Measurements from ENCODE around the gene ERI2. TPM values are rescaled to one million over a fixed set of nuclear protein-coding genes. Genes with fewer than 3 reads are reported as not detected.

Gene ERI2
- total RNA-seq, 1 experiment from 2014 or later = 16.9 TPM

DNA sequence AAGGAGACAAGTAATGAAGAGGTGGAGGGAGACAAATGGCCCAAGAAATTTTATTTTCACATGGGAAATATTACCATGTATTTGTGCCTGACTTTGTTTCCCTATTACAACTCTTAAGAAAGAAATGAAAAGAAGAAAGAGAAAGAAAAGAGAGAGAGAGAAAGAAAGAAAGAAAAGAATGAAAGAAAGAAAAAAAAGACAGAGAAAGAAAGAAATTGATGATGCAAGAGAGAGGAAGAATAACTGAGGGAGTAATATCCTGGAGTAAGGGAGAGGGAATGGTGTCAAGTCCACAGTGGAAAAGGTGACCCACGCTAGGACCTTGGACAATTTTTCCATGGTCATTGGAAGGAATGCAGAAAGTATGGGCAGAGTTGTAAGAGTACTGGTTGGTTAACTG, 52.5 kb downstream of the ERI2 start:
- no peaks in the 10 kb centered on the region for H3K36me3 Mint-ChIP-seq
- H3K4me3 Mint-ChIP-seq = no peak overlapping the region
- H3K27ac Mint-ChIP-seq = no peak overlapping the region
- ATAC-seq = no peak
- POLR2A ChIA-PET = no interaction called here
- H3K27me3 Mint-ChIP-seq (ENCODE audit: low read depth) = peaks cover 9% of the 10 kb centered on the region
- DNase-seq (ENCODE audit: low spot score) = no peak
- CTCF ChIA-PET = no interaction called here
- H3K9me3 Mint-ChIP-seq = peaks cover 11% of the 10 kb centered on the region
- TF ChIP-seq ATF6 (CRISPR knock-in tag; IDR thresholded peaks at IDR 0.05) (no peak), RELA (CRISPR knock-in tag; IDR thresholded peaks at IDR 0.05; ENCODE audit: borderline replicate concordance) (no peak), PRDM15 (CRISPR knock-in tag; IDR thresholded peaks at IDR 0.05) (no peak), ZNF396 (CRISPR knock-in tag; IDR thresholded peaks at IDR 0.05; ENCODE audit: borderline replicate concordance) (no peak), ELF4 (CRISPR knock-in tag; IDR thresholded peaks at IDR 0.05; ENCODE audit: low read depth) (no peak), IRF2 (CRISPR knock-in tag; IDR thresholded peaks at IDR 0.05; ENCODE audit: borderline replicate concordance, low read depth) (no peak), NR3C1 (CRISPR knock-in tag; conservative IDR thresholded peaks at IDR 0.05; ENCODE audit: low read depth) (no peak), NFYB (CRISPR knock-in tag; conservative IDR thresholded peaks at IDR 0.05; ENCODE audit: low read depth) (no peak), GABPB1 (CRISPR knock-in tag; IDR thresholded peaks at IDR 0.05) (no peak), FOXK1 (CRISPR knock-in tag; IDR thresholded peaks at IDR 0.05) (no peak), ZNF219 (CRISPR knock-in tag; IDR thresholded peaks at IDR 0.05; ENCODE audit: borderline replicate concordance) (no peak), HMGXB4 (CRISPR knock-in tag; IDR thresholded peaks at IDR 0.05) (no peak), ZNF232 (CRISPR knock-in tag; IDR thresholded peaks at IDR 0.05) (no peak), ZNF512 (CRISPR knock-in tag; IDR thresholded peaks at IDR 0.05; ENCODE audit: borderline replicate concordance) (no peak), ZNF263 (CRISPR knock-in tag; IDR thresholded peaks at IDR 0.05; ENCODE audit: low read depth) (no peak)
- TF ChIP-seq, protein P1, sequence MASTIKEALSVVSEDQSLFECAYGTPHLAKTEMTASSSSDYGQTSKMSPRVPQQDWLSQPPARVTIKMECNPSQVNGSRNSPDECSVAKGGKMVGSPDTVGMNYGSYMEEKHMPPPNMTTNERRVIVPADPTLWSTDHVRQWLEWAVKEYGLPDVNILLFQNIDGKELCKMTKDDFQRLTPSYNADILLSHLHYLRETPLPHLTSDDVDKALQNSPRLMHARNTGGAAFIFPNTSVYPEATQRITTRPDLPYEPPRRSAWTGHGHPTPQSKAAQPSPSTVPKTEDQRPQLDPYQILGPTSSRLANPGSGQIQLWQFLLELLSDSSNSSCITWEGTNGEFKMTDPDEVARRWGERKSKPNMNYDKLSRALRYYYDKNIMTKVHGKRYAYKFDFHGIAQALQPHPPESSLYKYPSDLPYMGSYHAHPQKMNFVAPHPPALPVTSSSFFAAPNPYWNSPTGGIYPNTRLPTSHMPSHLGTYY (CRISPR knock-in tag; IDR thresholded peaks at IDR 0.05) = no peak
- no peaks in the 10 kb centered on the region for H3K4me1 Mint-ChIP-seq

- POLR2A ChIA-PET = no interaction called here
- Mint-ChIP-seq H3K36me3 (peaks cover 14% of the 10 kb centered on the region), H3K9me3 (peaks cover 39% of the 10 kb centered on the region), H3K27ac (no peak overlapping the region), H3K4me1 (no peaks in the 10 kb centered on the region), H3K4me3 (no peak overlapping the region), H3K27me3 (ENCODE audit: low read depth) (peaks cover 12% of the 10 kb centered on the region)
- no peak for ATAC-seq
- DNase-seq (ENCODE audit: low spot score) = no peak
- TF ChIP-seq ZBTB21 (CRISPR knock-in tag; IDR thresholded peaks at IDR 0.05; ENCODE audit: borderline replicate concordance) (no peak), MLX (CRISPR knock-in tag; IDR thresholded peaks at IDR 0.05) (no peak), USF2 (CRISPR knock-in tag; IDR thresholded peaks at IDR 0.05) (no peak), ZNF396 (CRISPR knock-in tag; IDR thresholded peaks at IDR 0.05; ENCODE audit: borderline replicate concordance) (no peak), EMX1 (CRISPR knock-in tag; IDR thresholded peaks at IDR 0.05) (no peak), SMAD3 (CRISPR knock-in tag; IDR thresholded peaks at IDR 0.05; ENCODE audit: borderline replicate concordance) (no peak), FOXP1 (CRISPR knock-in tag; IDR thresholded peaks at IDR 0.05; ENCODE audit: borderline replicate concordance) (no peak), NFE2L1 (CRISPR knock-in tag; IDR thresholded peaks at IDR 0.05) (no peak)
- TF ChIP-seq, protein P1 (CRISPR knock-in tag; IDR thresholded peaks at IDR 0.05) = no peak
- CTCF ChIA-PET = no interaction called here
These were observed 55.7 kb downstream of the ERI2 start for GRCh38 chr16:20750558-20750957.

Data from WTC11 (cell line).